Measurements from ENCODE around the gene AP1G2.
A peak's percentile ranks its signal among the peaks of the same experiment; 100 is the strongest.

The AP1G2 gene

GRCh38 chr14:23557521-23557920, 10.1 kb downstream of the AP1G2 start:
- no peak for DNase-seq (ENCODE audit: low read depth in 2 of 2)

GRCh38 chr14:23556700-23557440, 10.7 kb downstream of the AP1G2 start:
- no peak for DNase-seq (ENCODE audit: low read depth in 2 of 2)

- DNase-seq (ENCODE audit: low read depth in 2 of 2): peak; percentile 84 to 92
Measured at GRCh38 chr14:23555882-23556699, 11.5 kb downstream of the AP1G2 start, which contains the start of gene THTPA. TSS of gene THTPA (plus strand) at chr14:23556271. CDS start at chr14:23556758, 487 bp downstream.

GRCh38 chr14:23555533-23555881, 12.1 kb downstream of the AP1G2 start:
- no peak for DNase-seq (ENCODE audit: low read depth in 2 of 2)

- peak; percentile 78 to 82 for DNase-seq (ENCODE audit: low read depth in 2 of 2)
Measured at GRCh38 chr14:23551266-23552028, 16.1 kb downstream of the AP1G2 start, which contains the start of gene ZFHX2. TSS of gene ZFHX2 (minus strand) at chr14:23551765. CDS start at chr14:23535325, 16,440 bp downstream.

GRCh38 chr14:23550812-23551265, 16.8 kb downstream of the AP1G2 start:
- no peak for DNase-seq (ENCODE audit: low read depth in 2 of 2)

- no peak for DNase-seq (ENCODE audit: low read depth in 2 of 2)
Measured at GRCh38 chr14:23550131-23550811, 17.3 kb downstream of the AP1G2 start.

DNA sequence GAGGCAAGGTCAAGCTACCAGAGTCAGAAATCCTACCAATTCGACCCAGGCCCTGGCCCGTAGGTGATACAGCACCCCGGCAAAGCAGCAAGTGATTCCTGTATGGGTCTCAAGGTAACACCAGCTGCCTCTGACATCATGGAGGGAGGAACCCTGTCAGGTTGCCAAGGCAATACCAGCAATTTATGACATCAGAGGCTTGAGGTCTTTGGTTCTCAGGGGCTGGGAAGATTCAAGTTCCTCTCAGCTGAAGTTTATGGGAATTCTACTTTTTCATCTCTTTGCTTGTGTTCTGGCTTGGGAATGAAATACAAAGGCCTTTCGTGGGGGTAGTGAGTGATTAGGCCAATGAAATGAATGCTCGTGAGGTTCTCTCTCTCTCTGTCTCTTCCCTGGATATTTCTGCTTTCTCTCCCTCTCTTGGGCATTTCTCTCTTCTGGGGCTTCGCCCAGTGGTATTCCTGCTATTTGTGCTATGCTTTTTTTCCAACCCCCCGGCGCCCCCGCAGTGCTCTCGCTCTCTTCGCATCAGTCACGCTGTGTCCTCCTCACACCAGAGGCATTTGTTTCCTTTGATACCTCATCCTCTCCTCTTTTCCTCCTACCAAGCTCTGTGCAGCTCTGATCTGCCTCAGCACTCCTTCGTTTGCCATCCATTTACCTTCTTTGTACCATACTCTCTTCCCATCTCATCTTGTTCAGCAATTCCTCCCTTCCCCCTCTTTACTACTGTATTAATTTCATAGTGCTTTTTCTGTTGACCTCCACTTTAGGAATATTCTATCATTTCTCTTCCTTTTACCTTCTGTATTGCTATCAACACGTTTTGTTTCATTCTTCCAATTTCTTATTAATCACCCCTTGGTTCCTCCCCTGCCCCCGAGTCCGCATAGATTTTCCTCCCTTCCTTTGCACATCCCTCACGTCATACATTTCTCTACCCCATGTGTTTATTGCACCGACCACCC, 19.0 kb downstream of the AP1G2 start:
- DNase-seq (ENCODE audit: low read depth in 2 of 2): no peak

- no peak for DNase-seq (ENCODE audit: low read depth in 2 of 2)
Measured at GRCh38 chr14:23547924-23548323, 19.7 kb downstream of the AP1G2 start.

DNA sequence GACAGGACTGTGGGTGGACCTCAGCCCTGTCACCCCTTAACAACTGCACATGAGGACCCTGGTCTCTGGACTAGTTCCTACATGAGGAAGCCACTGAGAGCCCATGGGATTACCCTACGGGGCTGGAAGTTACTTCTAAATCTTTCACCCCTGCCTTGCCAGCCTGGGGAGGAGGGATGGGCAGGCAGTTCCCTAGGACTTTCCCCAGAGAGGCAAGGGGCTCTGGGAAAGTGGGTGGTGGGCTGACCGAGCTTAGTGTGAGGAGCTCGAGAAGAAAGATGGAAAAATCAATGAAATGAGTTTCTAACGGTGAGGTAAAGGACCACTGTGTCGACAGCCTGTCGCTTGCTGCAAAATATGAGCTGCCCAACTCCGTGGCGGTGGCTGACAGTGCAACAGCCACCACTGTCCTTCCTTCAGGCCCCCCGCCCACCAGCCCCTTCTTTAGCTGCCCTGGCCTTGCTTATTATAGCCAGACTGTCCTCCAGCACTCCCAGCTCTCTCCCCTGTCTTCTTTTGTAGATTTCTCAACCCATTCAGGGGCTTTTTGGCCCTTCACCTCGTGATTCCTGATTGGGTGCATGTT, 21.0 kb downstream of the AP1G2 start:
- no peak for DNase-seq (ENCODE audit: low read depth in 2 of 2)

GRCh38 chr14:23545740-23546365, 21.7 kb downstream of the AP1G2 start:
- no peak for DNase-seq (ENCODE audit: low read depth in 2 of 2)

DNA sequence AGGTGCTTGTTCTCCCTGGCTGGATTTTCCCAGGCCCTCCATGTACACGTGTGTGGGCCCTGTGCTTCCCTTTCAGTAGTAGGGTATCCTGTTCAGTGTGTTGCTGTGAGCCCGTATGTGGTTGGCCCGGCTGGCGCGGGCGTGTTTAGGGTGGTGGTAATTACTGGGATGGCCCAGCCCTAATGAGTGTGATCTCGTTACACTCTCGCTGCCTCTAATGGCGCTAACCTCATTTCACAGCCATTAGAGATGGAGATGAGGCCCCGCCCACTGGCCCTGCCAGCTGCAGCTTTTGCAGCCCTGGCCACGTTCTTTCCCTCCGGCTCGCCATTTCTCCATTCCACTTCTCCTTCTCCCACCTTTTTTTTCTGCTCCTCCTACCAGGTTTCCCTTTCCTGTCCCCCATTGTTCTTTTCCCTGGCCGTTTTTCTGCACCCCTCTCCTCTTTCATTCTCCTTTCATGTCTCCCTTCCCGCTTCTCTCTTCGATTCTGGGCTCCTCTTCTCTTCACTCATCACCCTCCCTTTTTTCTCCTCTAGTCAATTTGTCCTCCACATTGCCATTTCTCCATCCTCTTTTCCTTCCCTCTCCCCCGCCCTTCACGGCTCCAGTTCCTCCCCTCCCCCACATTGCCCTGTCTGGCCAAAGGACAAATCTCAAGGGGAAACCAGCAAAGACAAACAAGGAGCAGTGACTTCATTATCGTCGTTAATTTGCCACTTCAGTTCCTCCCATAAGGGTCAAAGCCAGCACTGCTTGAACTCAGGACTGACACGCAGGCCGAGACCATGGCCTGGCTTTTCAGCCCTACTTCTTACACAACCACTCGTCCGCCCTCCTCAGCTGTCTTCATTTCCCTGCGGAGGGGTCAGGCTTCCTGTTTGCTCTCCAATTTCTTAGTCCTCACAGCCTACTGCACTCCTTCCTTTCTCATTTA, 22.8 kb downstream of the AP1G2 start:
- no peak for DNase-seq (ENCODE audit: low read depth in 2 of 2)

DNA sequence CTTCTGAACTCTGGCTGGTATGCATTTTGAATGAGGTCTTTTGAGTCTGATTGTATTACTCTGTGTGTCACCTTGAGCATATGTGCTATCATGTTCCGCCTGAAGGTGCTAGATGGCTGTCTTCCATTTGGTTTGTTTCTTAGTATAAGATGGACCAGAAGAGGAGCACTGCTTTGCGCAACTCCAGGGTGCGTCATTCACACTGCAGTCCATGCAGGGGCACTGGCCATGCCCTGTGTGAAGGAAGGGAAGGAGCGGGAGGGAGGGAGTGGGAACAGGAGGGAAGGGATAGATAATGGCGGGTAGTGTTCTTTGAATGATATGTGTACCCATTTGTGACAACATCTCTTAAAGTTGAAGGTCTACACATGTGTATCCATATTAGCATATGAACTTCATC, 24.2 kb downstream of the AP1G2 start:
- DNase-seq (ENCODE audit: low read depth in 2 of 2): no peak

- no peak for DNase-seq (ENCODE audit: low read depth in 2 of 2)
Measured at GRCh38 chr14:23542261-23542660, 25.3 kb downstream of the AP1G2 start.

DNA sequence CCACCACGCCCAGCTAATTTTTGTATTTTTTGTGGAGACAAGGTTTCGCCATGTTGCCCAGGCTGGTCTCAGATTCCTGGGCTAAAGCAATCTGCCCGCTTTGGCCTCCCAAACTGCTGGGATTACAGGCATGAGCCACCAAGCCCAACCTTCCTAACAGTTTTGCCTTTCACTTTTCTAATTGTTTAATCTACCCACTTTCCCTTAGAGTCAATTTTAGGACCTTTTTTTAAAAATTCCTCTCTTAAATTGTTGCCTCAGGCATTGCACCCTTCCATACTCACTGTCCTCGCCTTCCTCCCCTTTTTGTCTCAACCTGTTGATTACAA, 27.5 kb downstream of the AP1G2 start:
- DNase-seq (ENCODE audit: low read depth in 2 of 2): no peak

DNA sequence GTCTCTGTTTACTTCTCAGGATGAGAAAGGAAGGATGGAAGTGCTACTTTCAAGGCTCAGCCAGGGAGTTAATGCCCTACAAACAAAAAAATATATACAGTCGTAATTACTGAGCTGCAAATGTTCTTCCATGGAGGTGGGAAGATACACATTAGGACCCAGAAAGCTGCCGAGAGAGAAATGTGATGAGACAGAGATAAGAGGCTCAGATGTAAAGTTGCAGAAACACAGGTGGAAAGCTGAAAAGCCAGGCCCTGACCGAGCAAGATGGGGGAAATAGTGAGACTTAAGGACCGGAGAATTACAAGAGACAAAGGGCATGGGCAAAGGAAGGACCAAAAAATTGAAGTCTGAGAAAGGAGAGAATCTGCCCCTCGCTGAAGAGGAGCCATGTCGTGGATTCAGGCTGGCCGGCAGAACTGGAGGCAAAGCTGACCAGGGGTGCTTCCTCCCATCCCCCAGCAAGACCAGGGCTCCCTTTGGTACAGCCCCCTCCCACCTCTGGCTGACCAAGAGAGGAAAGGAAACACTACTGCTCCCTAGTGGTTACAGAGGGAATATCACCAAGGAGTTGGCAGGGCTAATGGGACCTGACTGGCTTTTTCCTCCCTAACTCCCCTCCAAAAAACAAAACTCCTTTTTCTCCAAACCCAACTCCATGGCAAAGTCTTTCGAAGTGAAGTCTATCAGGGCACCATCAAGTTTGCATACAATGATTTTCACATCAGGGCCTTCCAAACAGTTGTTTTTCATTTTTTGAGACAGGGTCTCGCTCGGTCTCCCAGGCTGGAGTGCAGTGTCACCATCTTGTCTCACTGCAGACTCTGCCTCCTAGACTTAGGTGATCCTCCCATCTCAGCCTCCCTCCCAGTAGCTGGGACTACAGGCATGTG, 28.1 kb downstream of the AP1G2 start:
- DNase-seq (ENCODE audit: low read depth in 2 of 2): no peak

- DNase-seq (ENCODE audit: low read depth in 2 of 2): no peak
Measured at GRCh38 chr14:23538785-23539184, 28.8 kb downstream of the AP1G2 start.

Data from stimulated activated CD4-positive, alpha-beta T cell treated with anti-CD3 and anti-CD28 coated beads, Interleukin-12 subunit alpha, Interleukin-12 subunit beta, amount 100 ng/mL, for 24 hours (primary cell).